ENCODE data around the gene SORBS1. TPM values are rescaled to one million over a fixed set of nuclear protein-coding genes. Genes with fewer than 3 reads are reported as not detected.

The SORBS1 gene
- total RNA-seq, 1 donor from 2014 or later: 28.2 TPM

DNA sequence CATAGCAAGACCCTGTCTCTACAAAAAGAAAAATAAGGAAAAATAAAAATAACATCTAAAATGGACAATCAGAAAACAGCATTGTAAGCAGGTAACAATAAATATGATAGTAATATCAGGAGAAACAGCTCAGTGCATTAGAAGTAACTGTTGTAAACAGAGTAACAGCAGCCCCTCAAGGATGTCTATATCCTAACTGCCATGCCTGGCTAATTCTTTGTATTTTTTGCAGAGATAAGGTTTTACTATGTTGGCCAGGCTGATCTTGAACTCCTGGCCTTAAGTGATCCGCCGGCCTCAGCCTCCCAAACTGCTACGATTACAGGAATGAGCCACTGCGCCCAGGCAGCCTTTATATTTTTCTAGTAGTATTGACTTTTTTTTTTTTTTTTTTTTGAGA lies 7.5 kb downstream of the SORBS1 start:
- H3K27me3 Mint-ChIP-seq: no peaks in the 10 kb centered on the region
- no peak for DNase-seq (ENCODE audit: extremely low spot score, unreplicated experiment)
- H3K27ac Mint-ChIP-seq: no peak overlapping the region
- H3K9me3 Mint-ChIP-seq: no peaks in the 10 kb centered on the region
- peaks cover 24% of the 10 kb centered on the region for H3K4me1 Mint-ChIP-seq (ENCODE audit: unreplicated experiment)
- H3K36me3 Mint-ChIP-seq: peaks cover 11% of the 10 kb centered on the region
- no peak overlapping the region for H3K4me3 Mint-ChIP-seq
- TF ChIP-seq, protein P1, sequence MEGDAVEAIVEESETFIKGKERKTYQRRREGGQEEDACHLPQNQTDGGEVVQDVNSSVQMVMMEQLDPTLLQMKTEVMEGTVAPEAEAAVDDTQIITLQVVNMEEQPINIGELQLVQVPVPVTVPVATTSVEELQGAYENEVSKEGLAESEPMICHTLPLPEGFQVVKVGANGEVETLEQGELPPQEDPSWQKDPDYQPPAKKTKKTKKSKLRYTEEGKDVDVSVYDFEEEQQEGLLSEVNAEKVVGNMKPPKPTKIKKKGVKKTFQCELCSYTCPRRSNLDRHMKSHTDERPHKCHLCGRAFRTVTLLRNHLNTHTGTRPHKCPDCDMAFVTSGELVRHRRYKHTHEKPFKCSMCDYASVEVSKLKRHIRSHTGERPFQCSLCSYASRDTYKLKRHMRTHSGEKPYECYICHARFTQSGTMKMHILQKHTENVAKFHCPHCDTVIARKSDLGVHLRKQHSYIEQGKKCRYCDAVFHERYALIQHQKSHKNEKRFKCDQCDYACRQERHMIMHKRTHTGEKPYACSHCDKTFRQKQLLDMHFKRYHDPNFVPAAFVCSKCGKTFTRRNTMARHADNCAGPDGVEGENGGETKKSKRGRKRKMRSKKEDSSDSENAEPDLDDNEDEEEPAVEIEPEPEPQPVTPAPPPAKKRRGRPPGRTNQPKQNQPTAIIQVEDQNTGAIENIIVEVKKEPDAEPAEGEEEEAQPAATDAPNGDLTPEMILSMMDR (conservative IDR thresholded peaks at IDR 0.05): no peak

DNA sequence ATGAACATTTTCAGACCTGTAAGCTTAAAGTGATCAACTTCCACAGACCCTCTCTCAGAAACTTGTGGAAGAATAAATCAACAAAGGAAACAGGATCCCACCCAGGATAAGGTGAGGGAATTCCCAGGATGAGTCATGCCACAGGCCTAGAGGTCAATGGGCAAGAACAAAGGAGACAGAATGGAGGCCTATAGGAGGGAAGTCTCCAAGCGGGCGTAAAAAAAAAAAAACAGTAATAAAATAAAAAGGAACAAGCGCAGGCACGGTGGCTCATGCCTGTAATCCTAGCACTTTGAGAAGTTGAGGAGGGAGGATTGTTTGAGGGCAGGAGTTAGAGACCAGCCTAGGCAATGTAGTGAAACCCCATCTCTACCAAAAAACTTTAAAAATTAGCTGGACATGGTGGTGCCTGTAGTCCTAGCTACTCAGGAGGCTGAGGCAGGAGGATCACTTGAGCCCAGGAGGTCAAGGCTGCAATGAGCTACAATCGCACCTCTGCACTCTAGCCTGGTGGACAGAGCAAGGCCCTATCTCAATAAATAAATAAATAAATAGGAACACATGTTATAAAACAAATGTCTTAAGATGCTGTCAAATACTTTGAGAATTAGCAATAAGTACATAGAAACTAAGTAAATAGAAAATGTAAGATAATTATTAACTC lies 8.4 kb downstream of the SORBS1 start:
- Mint-ChIP-seq H3K4me3 (no peak overlapping the region), H3K9me3 (no peaks in the 10 kb centered on the region), H3K4me1 (ENCODE audit: unreplicated experiment) (peaks cover 17% of the 10 kb centered on the region), H3K27ac (no peak overlapping the region), H3K27me3 (no peaks in the 10 kb centered on the region), H3K36me3 (peaks cover 11% of the 10 kb centered on the region)
- TF ChIP-seq, protein P1 (conservative IDR thresholded peaks at IDR 0.05): no peak
- DNase-seq (ENCODE audit: extremely low spot score, unreplicated experiment): no peak

DNA sequence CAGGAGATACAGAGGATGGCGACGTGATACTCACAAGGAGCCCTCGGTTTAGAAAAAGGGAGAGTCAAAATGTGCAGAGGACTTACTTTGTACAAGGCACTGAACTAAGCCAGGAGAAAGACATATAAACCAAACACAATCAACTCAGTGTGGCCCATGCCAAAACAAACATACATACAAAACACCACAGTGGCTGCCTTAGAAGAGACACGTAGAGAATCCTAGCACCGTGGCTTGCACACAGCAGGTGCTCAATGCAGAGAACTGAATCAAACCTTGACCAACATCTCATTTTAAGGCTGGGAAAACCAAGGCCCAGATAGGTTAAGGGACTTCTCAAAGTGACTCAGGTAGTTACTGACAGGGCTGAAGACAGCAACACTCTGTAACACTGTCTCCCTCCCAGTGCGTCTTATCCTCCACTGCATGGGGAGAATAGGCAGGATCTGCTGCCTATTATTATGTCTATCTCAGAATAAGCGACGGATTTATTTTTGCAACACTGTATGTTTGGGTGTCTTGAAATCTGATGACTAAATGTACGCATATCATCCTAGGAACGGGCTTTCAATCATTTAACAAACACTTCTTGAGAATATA lies 11.0 kb downstream of the SORBS1 start:
- H3K4me3 Mint-ChIP-seq: no peak overlapping the region
- TF ChIP-seq, protein P1 (conservative IDR thresholded peaks at IDR 0.05): no peak
- H3K9me3 Mint-ChIP-seq: peaks cover 7% of the 10 kb centered on the region
- DNase-seq (ENCODE audit: extremely low spot score, unreplicated experiment): no peak
- H3K4me1 Mint-ChIP-seq (ENCODE audit: unreplicated experiment): peaks cover 16% of the 10 kb centered on the region
- no peak overlapping the region for H3K27ac Mint-ChIP-seq
- peaks cover 11% of the 10 kb centered on the region for H3K36me3 Mint-ChIP-seq
- H3K27me3 Mint-ChIP-seq: no peaks in the 10 kb centered on the region

DNA sequence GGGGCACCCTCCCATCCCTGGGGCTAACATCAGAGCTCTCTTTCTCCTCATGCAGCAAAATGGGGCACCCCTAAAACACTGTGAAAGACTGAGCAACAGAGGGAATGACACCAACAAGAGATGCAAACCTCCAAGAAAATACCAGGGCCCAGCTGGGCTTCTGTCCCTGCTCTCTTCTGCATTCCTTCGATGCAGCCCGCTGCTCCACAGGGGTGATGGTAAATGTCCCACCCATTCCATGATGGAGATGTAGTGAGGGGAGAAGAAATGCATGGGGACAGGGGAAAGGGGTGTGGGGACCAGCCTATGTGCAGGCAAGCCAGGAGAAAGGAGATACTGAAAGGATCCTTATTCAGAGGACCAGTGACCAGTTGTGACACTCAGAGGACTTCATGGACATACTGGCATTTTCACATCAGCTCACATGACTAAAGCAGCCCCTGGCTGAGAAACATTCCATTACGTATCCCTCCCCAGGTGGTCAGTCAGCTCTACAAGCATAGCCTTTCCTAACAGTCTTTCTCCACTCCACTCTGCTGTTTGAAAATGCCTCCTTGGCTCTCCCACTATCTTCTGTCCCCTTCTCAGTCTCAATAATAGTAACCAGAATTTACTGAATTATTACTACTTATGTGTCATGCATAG lies 13.3 kb downstream of the SORBS1 start:
- peaks cover 32% of the 10 kb centered on the region for H3K4me1 Mint-ChIP-seq (ENCODE audit: unreplicated experiment)
- H3K4me3 Mint-ChIP-seq: no peak overlapping the region
- peaks cover 7% of the 10 kb centered on the region for H3K9me3 Mint-ChIP-seq
- H3K36me3 Mint-ChIP-seq: peaks cover 6% of the 10 kb centered on the region
- H3K27me3 Mint-ChIP-seq: no peaks in the 10 kb centered on the region
- TF ChIP-seq, protein P1 (conservative IDR thresholded peaks at IDR 0.05): no peak
- DNase-seq (ENCODE audit: extremely low spot score, unreplicated experiment): no peak
- no peak overlapping the region for H3K27ac Mint-ChIP-seq

DNA sequence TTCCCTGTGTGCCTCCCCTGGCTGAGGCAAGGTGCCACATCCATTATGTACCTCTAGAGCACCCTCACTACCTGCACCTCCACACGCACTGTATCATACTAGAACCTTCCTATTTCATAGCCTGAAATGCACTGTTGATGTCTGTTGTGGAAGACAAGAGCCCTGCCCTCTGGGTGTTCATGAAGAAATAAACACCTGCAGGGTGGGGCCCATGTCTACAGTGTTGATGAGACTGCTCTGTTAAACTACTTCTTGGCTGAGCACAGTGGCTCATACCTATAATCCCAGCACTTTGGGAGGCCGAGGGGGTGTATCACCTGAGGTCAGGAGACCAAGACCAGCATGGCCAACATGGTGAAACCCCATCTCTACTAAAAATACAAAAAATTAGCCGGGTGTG lies 14.0 kb downstream of the SORBS1 start:
- H3K27me3 Mint-ChIP-seq: no peaks in the 10 kb centered on the region
- peaks cover 8% of the 10 kb centered on the region for H3K9me3 Mint-ChIP-seq
- H3K4me1 Mint-ChIP-seq (ENCODE audit: unreplicated experiment): peaks cover 35% of the 10 kb centered on the region

More for the DNA sequence above, 14.0 kb downstream of the SORBS1 start:
- Mint-ChIP-seq H3K4me3 (no peak overlapping the region), H3K36me3 (peaks cover 3% of the 10 kb centered on the region), H3K27ac (no peak overlapping the region)
- no peak for DNase-seq (ENCODE audit: extremely low spot score, unreplicated experiment)
- TF ChIP-seq, protein P1 (conservative IDR thresholded peaks at IDR 0.05): no peak

Data from type B pancreatic cell (in vitro differentiated cells).